ENCODE data around the gene HIPK4.

- TF ChIP-seq CTCF (IDR thresholded peaks at IDR 0.05 in 2 of 3, conservative IDR thresholded peaks at IDR 0.05 in 1 of 3; ENCODE audit: borderline replicate concordance in 1 of 3, insufficient read depth in 1 of 3, low read depth in 2 of 3, low read length in 2 of 3) = no peak
- no peak for TF ChIP-seq EZH2 (IDR thresholded peaks at IDR 0.05)
- TF ChIP-seq SP1 (IDR thresholded peaks at IDR 0.05; ENCODE audit: low read depth) = no peak
- no peak for TF ChIP-seq YY1 (IDR thresholded peaks at IDR 0.05; ENCODE audit: extremely low read depth, insufficient replicate concordance, low read depth, low read length)
- TF ChIP-seq POLR2A (IDR thresholded peaks at IDR 0.05; ENCODE audit: borderline replicate concordance, extremely low read depth, insufficient read depth, insufficient read length) = no peak
- no peak for TF ChIP-seq POLR2AphosphoS5 (IDR thresholded peaks at IDR 0.05; ENCODE audit: low read depth, low read length)
- TF ChIP-seq ATF3 (IDR thresholded peaks at IDR 0.05) = no peak
- no peak for TF ChIP-seq SIN3A (IDR thresholded peaks at IDR 0.05; ENCODE audit: low read depth)
- TF ChIP-seq CEBPB (IDR thresholded peaks at IDR 0.05; ENCODE audit: low read depth) = no peak
- TF ChIP-seq TCF7L2 (IDR thresholded peaks at IDR 0.05; ENCODE audit: borderline replicate concordance, extremely low read depth, insufficient read depth, insufficient read length) = no peak
- TF ChIP-seq REST (IDR thresholded peaks at IDR 0.05; ENCODE audit: low read depth) = no peak
- no peak for TF ChIP-seq FOSL1 (IDR thresholded peaks at IDR 0.05; ENCODE audit: low read depth)
Observed at GRCh38 chr19:40418040-40418439, 28.1 kb upstream of the HIPK4 start.

All from HCT116 (cell line).